IPS DF 6.9 (cell line): Measurements from ENCODE around the gene ARSB.

ENCODE experiments used
- DNase-seq: peaks from one replicate; pipeline ENCODE4 v3.0.0-alpha.2; 2013; ENCODE audit warnings: low read depth, low spot score
- H3K27ac ChIP-seq: one replicate; pipeline ENCODE4 v1.5.1; 2013; ENCODE audit warnings: low read length, control low read depth
- H3K27me3 ChIP-seq: 2 replicates; pipeline ENCODE4 v1.6.1; 2013; ENCODE audit warnings: mild to moderate bottlenecking, low read length; ENCODE audit not compliant: control insufficient read depth, insufficient read depth
- H3K36me3 ChIP-seq: 2 replicates; pipeline ENCODE4 v1.6.1; 2013; ENCODE audit warnings: low read length; ENCODE audit not compliant: control insufficient read depth, insufficient read depth
- H3K4me1 ChIP-seq: 2 replicates; pipeline ENCODE4 v1.6.1; 2013; ENCODE audit warnings: low read length; ENCODE audit not compliant: control insufficient read depth, insufficient read depth
- H3K4me3 ChIP-seq: 2 replicates; pipeline ENCODE4 v1.5.1; 2013; ENCODE audit warnings: mild to moderate bottlenecking, low read length
- H3K9me3 ChIP-seq: 2 replicates; pipeline ENCODE4 v1.6.1; 2013; ENCODE audit warnings: low read length, inconsistent platforms; ENCODE audit not compliant: control insufficient read depth, insufficient read depth
- WGBS: extraction: QIAGEN DNeasy Blood & Tissue Kit; methylation state at CpG from one replicate; pipeline ENCODE4 v1.1.7; 2013; ENCODE audit warnings: mixed read lengths, missing lambda C conversion rate; ENCODE audit not compliant: insufficient read length, insufficient coverage; 5-methylcytosine and 5-hydroxymethylcytosine counted together

ARSB gene

DNA sequence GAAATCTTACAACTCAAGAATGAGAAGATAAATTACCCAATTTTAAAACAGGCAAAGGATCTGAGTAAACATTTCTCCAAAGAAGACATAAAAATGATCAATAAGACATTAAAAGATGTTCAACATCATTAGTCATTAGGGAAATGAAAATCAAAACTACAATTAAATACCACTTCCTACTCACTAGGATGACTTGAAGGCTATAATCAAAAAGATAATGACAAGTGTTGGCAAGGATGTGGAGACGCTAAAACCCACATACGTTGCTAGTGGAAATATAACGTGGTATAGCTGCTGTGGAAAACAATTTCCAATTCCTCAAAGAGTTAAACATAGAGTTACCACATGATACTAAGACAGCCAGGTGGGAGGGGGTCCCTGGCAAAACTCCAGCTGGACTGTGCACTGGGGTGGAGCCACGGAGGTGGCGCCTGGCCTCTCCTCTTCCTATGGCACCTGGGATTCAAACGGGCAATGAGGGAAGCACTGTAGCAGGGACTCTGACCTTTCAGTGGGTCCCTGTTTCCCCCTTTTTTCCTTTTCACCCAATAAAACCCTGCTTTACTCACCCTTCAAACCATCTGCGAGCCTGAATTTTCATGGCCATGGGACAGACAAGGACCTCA is 5.9 kb downstream of the ARSB start:
- Histone ChIP-seq H3K4me1 (no peaks in the 10 kb centered on the region; the same call in 1 of the 2 replicates), H3K9me3 (no peaks in the 10 kb centered on the region), H3K36me3 (no peaks in the 10 kb centered on the region), H3K27ac (no peak overlapping the region), H3K27me3 (no peaks in the 10 kb centered on the region), H3K4me3 (no peak overlapping the region)
- no CpG with 5 or more reads among the region's 7 CpGs for WGBS
- DNase-seq, result no peak

DNA sequence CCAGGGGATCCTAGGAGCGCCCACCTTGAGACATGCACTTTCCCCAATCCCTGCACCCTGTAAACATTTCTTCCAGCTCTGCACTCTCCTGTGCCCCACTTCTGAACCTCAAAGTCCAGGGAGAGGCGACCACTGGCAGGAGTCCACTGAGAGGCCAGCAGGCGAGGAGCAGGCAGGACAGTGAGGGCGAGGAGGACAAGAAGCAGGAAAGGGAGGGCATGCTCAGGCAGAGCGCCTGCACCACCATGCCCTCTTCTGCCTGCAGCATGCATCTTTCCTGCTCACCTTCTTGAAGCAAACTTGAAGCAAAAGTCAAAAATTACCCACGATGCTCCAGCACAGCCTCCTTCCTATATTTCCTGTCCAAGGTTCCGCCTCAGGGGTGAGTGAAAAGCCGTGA is 10.1 kb downstream of the ARSB start:
- H3K9me3 ChIP-seq, result no peaks in the 10 kb centered on the region
- H3K27ac ChIP-seq, result no peak overlapping the region
- no peak overlapping the region for H3K4me3 ChIP-seq
- WGBS, result no CpG with 5 or more reads among the region's 8 CpGs
- H3K36me3 ChIP-seq, result no peaks in the 10 kb centered on the region
- no peak for DNase-seq
- H3K4me1 ChIP-seq, result no peaks in the 10 kb centered on the region
- H3K27me3 ChIP-seq, result no peaks in the 10 kb centered on the region

DNA sequence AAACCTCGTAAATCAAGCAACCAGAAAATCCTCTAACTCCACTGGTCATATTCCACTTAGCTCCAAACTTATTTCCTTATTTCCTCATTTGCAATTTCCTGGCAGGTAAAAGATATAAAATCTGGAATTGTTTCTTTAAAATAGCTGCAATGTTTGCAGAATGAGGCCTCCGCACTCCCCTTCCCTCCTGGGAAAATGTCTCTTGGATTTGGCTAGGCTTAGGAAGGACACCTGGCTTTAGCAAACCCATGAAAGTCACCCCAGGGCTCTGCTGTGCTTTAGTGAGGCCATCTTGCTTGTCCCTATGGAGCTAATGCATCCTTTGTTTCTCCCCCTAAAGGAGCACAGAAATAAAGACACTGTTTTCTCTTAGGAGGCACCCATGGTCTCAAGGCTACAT is 10.5 kb downstream of the ARSB start:
- no CpG with 5 or more reads among the region's 2 CpGs for WGBS
- no peak overlapping the region for H3K27ac ChIP-seq

DNA sequence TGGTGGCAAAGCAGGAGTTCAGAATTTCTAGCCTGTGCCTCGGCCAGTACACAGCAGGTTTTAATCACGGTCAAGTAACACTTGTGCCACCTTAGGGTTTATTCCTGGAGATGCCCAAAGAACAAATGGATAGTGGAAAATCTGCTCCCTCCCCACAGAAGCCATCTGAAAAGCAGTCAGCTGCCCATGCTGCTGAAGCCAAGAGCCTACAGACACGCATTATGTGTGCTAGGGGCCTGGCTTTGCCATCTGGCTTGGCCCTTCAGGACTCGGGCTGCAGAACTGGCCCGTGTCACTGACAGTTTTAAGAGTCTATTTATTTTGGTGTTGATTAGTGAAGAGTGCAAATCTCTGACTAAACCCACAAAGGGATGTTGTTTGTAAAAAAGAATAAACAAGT is 11.1 kb downstream of the ARSB start:
- no CpG with 5 or more reads among the region's 5 CpGs for WGBS
- Histone ChIP-seq H3K27ac (no peak overlapping the region), H3K27me3 (no peaks in the 10 kb centered on the region), H3K36me3 (no peaks in the 10 kb centered on the region), H3K4me1 (no peaks in the 10 kb centered on the region), H3K9me3 (no peaks in the 10 kb centered on the region), H3K4me3 (no peak overlapping the region)
- no peak for DNase-seq

More for the DNA sequence above, 10.5 kb downstream of the ARSB start:
- Histone ChIP-seq H3K9me3 (no peaks in the 10 kb centered on the region), H3K36me3 (no peaks in the 10 kb centered on the region), H3K27me3 (no peaks in the 10 kb centered on the region), H3K4me1 (no peaks in the 10 kb centered on the region), H3K4me3 (no peak overlapping the region)
- DNase-seq, result no peak

DNA sequence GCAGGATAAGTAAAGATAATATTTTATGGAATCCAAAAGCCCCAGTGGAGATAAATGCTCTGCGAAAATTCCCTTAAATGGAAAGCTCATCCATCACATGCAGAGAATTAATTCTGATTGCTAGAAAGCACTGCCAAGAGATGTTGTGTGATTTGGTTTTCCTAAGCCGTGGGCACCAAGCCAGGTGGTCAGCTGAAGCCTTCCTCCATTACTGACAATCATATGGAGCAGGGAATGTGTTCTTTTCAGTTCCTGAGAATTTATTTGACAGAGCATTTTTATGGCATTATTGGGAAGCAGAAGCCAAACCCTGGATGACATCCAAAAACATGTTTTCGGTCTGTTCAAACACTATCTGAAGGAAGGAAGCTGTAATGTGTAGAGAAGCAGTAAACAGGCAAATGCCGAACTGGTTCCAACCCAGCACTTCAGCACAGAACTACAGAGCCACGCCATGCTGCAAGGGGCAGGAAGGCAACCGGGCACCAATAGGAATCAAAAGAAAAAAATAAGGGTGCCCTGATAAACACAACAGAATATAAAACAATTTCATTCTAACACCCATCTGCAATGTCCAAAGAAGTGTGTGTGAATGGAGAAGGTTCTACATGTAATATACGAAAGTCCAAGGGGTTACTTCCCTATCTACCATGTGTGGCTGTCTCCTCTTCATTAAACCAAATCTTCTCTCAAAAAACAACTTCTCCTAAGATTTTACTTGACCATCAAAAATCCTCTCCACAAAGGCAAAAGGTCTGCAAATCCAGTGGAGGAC is 12.3 kb downstream of the ARSB start:
- no peaks in the 10 kb centered on the region for H3K4me1 ChIP-seq
- WGBS, result no CpG with 5 or more reads among the region's 7 CpGs
- no peak overlapping the region for H3K27ac ChIP-seq
- no peaks in the 10 kb centered on the region for H3K27me3 ChIP-seq
- no peak for DNase-seq
- no peaks in the 10 kb centered on the region for H3K36me3 ChIP-seq
- H3K9me3 ChIP-seq, result no peaks in the 10 kb centered on the region
- H3K4me3 ChIP-seq, result no peak overlapping the region

DNA sequence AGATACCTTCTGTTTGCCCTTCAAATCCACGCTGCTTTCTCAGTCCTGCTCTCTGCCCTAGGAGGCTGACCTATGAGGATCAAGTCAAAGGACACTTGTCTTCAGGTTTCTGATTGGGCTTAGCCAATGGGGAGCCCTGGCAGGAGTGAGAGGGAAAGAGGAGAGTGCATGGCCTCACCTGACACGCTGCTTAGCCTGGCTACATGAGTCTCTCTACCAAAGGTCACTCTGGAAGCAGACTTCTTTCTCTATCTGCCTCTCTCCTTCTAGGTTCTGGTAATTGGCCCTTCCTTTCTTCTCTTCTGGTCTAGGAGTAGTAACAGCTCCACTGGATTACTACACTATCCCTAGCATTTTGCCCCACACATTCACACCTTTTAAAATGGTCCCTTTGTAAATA is 13.1 kb downstream of the ARSB start:
- Histone ChIP-seq H3K27me3 (no peaks in the 10 kb centered on the region), H3K27ac (no peak overlapping the region), H3K9me3 (no peaks in the 10 kb centered on the region), H3K36me3 (no peaks in the 10 kb centered on the region), H3K4me3 (no peak overlapping the region), H3K4me1 (no peaks in the 10 kb centered on the region)
- no CpG with 5 or more reads among the region's 2 CpGs for WGBS
- no peak for DNase-seq

DNA sequence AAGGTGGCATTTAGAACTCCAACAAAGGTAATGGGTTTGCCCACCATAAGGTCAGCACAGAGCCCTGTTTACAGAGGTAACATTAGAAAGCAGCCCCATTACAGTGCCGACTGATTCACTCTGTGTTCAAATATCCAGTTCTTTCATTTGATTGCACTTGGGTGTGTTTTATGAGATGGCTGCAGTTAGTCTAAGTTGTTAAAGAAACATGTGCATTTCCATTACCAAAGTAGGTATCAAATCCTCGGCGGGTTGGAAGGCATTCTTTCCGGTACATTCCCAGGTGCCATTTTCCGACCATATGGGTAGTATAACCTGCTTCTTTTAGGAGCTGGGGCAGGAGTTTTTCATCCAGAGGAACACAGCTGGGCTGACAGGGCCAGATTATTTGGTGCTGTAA is 16.3 kb downstream of the ARSB start:
- no CpG with 5 or more reads among the region's 5 CpGs for WGBS
- no peaks in the 10 kb centered on the region for H3K27me3 ChIP-seq
- H3K27ac ChIP-seq, result no peak overlapping the region
- no peak for DNase-seq
- no peaks in the 10 kb centered on the region for H3K9me3 ChIP-seq
- H3K4me3 ChIP-seq, result no peak overlapping the region
- H3K4me1 ChIP-seq, result no peaks in the 10 kb centered on the region
- H3K36me3 ChIP-seq, result no peaks in the 10 kb centered on the region

DNA sequence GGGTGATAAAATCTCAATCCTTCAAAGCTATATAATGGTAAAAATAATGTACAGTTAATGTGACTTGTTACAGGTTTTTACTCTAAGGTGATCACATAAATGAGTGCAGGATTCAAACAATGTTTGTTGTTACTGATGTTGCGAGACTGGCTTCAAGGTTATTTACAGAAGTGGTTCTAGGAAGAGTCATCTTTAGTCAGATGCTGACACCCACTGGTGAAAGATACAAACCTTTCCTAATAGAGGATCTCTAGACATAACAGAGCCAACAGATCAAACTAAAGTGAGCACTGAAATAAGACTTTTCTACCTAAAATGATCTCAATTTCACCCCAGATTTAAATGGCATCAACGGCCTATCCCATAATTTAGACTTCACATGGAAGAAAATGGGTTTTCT is 20.2 kb downstream of the ARSB start:
- H3K27me3 ChIP-seq, result no peaks in the 10 kb centered on the region
- H3K4me3 ChIP-seq, result no peak overlapping the region
- H3K4me1 ChIP-seq, result no peaks in the 10 kb centered on the region
- no peak for DNase-seq
- no CpG with 5 or more reads among the region's 2 CpGs for WGBS
- H3K9me3 ChIP-seq, result no peaks in the 10 kb centered on the region
- no peaks in the 10 kb centered on the region for H3K36me3 ChIP-seq
- no peak overlapping the region for H3K27ac ChIP-seq

DNA sequence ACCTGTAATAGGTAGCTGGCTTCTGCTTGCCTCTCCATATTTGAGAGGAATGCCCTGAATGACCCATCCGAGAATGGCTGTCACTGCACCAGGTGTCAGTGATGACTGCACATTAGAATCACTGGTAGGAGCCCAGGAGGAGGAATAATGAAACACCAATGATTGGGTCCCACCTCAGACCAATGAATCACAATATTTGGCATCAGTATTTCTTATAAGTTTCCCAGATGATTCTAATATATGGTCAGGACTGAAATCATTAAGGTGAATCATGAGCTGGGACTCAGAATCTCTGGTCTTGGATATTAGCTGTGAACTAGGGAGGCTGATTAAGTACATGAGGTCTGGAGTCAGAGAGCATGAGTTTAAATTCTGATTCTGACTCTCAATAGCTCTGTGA is 23.4 kb downstream of the ARSB start:
- no CpG with 5 or more reads among the region's 1 CpG for WGBS
- Histone ChIP-seq H3K27ac (no peak overlapping the region), H3K36me3 (no peaks in the 10 kb centered on the region)

DNA sequence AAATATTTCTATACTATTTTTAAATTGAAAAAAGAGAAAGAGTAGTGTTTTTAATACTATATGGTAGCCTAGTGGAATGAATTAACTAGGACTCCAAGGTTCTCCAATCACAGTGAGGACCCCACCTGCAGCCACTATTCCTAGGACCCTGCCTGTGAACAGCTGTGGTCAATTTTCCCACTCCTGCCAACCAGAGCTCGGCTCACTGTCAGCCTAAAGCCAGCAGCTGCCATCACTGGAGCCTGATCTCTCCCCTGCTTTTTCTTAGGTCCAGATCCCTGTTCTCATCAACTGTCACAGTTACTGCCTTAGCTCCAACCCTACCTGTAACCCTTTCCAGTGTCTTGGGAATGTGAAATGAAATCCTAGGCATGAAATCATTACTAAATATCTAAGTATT is 25.3 kb downstream of the ARSB start:
- Histone ChIP-seq H3K27ac (no peak overlapping the region), H3K27me3 (no peaks in the 10 kb centered on the region), H3K4me1 (no peaks in the 10 kb centered on the region), H3K4me3 (no peak overlapping the region), H3K9me3 (no peaks in the 10 kb centered on the region), H3K36me3 (no peaks in the 10 kb centered on the region)
- DNase-seq, result no peak
- WGBS, result no CpG with 5 or more reads among the region's 1 CpG

More for the DNA sequence above, 23.4 kb downstream of the ARSB start:
- Histone ChIP-seq H3K4me3 (no peak overlapping the region), H3K9me3 (no peaks in the 10 kb centered on the region), H3K27me3 (no peaks in the 10 kb centered on the region), H3K4me1 (no peaks in the 10 kb centered on the region)
- DNase-seq, result no peak
